Tibial nerve (tissue), 4 donors: ENCODE measurements around the gene FGD4.

Experiments used
- CTCF ChIP-seq, 5 experiments: fragments of 200-600 bp in 3 of 5; fragments of 450-650 bp in 2 of 5; sonication (generic) in 3 of 5; IDR thresholded peaks; one replicate each; pipeline ENCODE4 v1.5.1; 2016 to 2019; ENCODE audit warnings: antibody characterized with exemption in 5 of 5, mild to moderate bottlenecking in 3 of 5, moderate library complexity in 2 of 5
- EP300 ChIP-seq, 2 donors: sonication (generic); formaldehyde crosslinking; IDR thresholded peaks; one replicate each; pipeline ENCODE4 v1.6.1; 2017; ENCODE audit warnings: antibody characterized with exemption in 2 of 2, mild to moderate bottlenecking in 1 of 2
- POLR2A ChIP-seq, 2 donors: fragments of 450-650 bp; IDR thresholded peaks; one replicate each; pipeline ENCODE4 v1.6.1; 2017; ENCODE audit warnings: antibody characterized with exemption in 2 of 2, mild to moderate bottlenecking in 2 of 2, moderate library complexity in 2 of 2

- TF ChIP-seq CTCF (IDR thresholded peaks at IDR 0.05) (no peak), POLR2A (IDR thresholded peaks at IDR 0.05) (no peak), EP300 (IDR thresholded peaks at IDR 0.05) (no peak)
Observed at GRCh38 chr12:32546272-32546671, 146.9 kb downstream of the FGD4 start.
